ENCODE data around the gene CALML6. TPM values are rescaled to one million over a fixed set of nuclear protein-coding genes. Genes with fewer than 3 reads are reported as not detected.
A peak's percentile ranks its signal among the peaks of the same experiment; 100 is the strongest.

CALML6 gene
- total RNA-seq, 4 donors from 2014 or later: 0.57 TPM; not detected in 3

DNA sequence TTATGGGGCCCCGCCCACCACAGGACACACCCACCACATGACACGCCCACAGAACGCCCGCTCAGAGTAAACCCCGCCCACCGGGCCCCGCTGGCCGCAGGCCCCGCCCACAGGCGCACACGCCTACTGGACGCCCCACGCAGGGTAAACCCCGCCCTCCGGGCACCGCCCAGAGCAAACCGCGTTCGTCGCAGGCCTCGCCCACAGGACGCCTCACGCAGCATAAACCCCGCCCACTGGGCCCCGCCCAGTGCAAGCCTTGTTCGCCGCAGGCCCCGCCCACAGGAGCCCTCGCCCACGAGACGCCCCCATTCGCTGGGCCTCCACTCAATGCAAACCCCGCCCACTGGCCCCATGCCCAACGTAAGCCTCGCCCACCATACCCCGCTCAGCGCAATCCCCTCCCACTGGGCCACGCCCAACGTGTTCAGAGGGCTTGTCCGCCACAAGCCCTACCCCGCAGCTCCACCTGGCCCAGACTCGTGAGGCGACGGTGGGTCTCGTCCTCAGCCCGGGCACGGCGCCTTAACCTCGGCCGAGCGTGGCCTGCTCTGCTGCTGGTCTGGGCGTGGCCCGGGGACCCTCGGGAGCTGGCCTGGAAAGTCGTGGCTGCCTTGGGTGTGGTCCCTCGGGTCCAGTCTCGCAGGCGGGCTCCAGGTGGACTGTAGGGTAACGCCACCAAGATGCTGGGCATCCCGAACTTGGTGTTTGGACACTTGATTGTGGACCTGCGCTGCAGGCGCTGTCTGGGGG lies 4.4 kb downstream of the CALML6 start:
- no peak for TF ChIP-seq POLR2A (IDR thresholded peaks at IDR 0.05)
- TF ChIP-seq, protein P1, sequence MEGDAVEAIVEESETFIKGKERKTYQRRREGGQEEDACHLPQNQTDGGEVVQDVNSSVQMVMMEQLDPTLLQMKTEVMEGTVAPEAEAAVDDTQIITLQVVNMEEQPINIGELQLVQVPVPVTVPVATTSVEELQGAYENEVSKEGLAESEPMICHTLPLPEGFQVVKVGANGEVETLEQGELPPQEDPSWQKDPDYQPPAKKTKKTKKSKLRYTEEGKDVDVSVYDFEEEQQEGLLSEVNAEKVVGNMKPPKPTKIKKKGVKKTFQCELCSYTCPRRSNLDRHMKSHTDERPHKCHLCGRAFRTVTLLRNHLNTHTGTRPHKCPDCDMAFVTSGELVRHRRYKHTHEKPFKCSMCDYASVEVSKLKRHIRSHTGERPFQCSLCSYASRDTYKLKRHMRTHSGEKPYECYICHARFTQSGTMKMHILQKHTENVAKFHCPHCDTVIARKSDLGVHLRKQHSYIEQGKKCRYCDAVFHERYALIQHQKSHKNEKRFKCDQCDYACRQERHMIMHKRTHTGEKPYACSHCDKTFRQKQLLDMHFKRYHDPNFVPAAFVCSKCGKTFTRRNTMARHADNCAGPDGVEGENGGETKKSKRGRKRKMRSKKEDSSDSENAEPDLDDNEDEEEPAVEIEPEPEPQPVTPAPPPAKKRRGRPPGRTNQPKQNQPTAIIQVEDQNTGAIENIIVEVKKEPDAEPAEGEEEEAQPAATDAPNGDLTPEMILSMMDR (IDR thresholded peaks at IDR 0.05): no peak
- H3K4me1 ChIP-seq: peaks cover 11 to 44% (median 14%) of the 10 kb centered on the region in 3 donors
- peaks cover 0 to 1% (median 0%) of the 10 kb centered on the region in 4 donors for H3K27me3 ChIP-seq
- H3K9me3 ChIP-seq: no peaks in the 10 kb centered on the region
- no peaks in the 10 kb centered on the region for H3K36me3 ChIP-seq
- 0% methylated on average over 3 of the region's 62 CpGs; no CpG with 5 or more reads in 1 of the 2 donors for WGBS, 2 donors
- peak overlapping the region; percentile 43 to 75 (median 51) for H3K4me3 ChIP-seq
- DNase-seq: peak; percentile 90
- intact Hi-C loops (cut with DNase I): no loop called here
- H3K27ac ChIP-seq: peak overlapping the region; percentile 44 to 79 (median 73)

DNA sequence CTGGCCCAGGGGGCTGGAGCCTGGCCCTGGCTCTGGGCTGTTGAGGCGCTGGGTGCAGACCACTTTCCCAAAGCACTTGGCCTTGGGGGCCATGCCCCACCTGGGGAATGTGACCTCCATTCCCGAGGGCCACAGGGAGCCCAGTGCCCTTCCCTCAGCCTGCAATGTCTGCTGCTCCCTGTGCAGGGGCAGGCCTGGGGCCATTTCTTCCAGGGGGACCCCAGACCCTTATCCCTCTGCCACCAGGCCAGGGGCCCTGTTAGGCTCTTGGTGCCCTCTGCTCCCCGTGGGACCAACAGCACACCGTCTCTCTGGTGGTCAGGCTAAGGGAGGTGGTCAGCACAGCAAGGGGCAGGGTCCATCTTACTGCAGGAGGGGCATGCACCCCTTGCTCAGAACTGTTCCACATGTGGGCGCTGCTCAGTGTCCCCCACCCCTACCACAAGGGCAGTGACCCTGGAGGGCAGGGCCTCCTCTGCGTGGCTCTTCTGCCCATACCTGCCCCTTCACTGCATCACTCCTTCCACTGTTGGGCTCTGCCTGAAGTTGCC lies 5.1 kb downstream of the CALML6 start:
- intact Hi-C loops (cut with DNase I): no loop called here
- no peak for DNase-seq
- peak overlapping the region; percentile 7 to 75 (median 51) for H3K4me3 ChIP-seq

DNA sequence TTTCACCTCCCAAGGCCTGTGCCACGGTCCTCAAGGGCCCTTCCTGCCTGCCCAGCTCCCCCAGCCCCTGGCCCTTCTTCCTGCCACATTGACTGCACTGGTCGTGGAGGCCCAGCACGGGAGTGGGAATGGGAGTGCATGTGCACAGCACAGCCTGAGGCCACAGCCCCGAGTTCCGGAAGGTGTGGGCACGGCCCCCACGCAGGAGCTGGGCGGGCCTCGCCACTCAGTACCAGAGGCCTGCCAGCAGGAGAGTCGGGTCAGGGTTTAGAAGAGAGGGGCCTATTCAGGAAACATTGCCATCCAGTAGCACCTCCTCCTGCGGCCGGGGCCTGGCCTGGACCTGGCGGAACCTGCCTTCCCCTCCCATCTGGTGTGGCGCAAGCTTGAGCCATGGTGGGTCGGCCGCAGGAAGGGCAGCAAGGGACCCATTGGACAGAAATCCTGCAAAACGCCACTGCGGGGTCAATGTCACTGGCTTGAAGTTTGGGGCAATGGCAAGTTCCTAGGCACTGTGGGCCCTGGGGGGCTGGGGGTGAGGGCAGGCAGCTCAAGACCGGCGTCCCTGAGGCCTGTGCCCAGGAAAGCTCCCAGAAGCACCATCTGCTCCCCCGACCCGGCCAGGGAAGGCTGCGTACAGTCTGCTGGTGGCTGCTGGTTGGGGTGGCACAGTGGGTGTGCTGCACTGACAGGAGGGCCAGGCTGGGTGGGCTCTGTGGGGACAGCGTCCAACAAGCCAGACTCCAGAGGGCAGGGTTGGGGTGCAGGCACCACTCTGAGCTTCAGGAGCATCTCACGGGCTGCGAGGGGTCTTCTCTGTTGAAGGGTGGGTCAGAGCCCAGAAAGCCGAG lies 5.8 kb downstream of the CALML6 start:
- no peak overlapping the region for H3K4me3 ChIP-seq
- no peak for DNase-seq
- 70 to 80% methylated on average over 4 to 5 of the region's 27 CpGs for WGBS, 2 donors
- no peaks in the 10 kb centered on the region for H3K36me3 ChIP-seq
- no peaks in the 10 kb centered on the region for H3K27me3 ChIP-seq
- no peak overlapping the region for H3K27ac ChIP-seq
- intact Hi-C loops (cut with DNase I): no loop called here
- TF ChIP-seq, protein P1 (IDR thresholded peaks at IDR 0.05): no peak
- TF ChIP-seq POLR2A (IDR thresholded peaks at IDR 0.05): no peak
- peaks cover 11 to 31% (median 12%) of the 10 kb centered on the region in 3 donors for H3K4me1 ChIP-seq
- no peaks in the 10 kb centered on the region for H3K9me3 ChIP-seq

More for the DNA sequence above, 5.1 kb downstream of the CALML6 start:
- Histone ChIP-seq H3K36me3 (no peaks in the 10 kb centered on the region), H3K27me3 (no peaks in the 10 kb centered on the region), H3K9me3 (no peaks in the 10 kb centered on the region), H3K27ac (peak overlapping the region; percentile 44 to 79 (median 73)), H3K4me1 (peaks cover 11 to 38% (median 12%) of the 10 kb centered on the region in 3 donors)
- WGBS, 2 donors: 54% methylated on average over 2 of the region's 6 CpGs; no CpG with 5 or more reads in 1 of the 2 donors
- no peak for TF ChIP-seq POLR2A (IDR thresholded peaks at IDR 0.05)
- TF ChIP-seq, protein P1 (IDR thresholded peaks at IDR 0.05): no peak

DNA sequence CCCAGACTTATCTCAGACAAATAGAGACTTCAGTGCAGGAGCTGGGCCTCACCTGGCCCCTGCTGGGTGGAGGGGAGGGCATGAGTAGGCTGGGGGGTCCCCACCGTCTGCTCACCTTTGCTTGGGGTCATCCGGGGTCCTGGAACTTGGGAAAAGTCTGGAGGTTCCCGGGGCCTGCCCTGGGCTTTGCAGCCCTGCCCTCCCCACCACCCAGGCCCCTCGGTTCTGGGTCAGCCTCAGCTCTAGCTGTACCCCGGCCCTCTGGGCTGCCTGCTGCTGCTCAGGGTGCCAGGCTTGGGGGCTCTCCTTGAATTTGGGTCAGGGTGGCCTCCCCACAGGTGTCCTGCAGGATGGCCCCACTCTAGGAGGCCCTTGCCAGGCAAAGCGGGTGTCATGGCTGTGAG lies 6.4 kb downstream of the CALML6 start:
- Histone ChIP-seq H3K9me3 (no peaks in the 10 kb centered on the region), H3K36me3 (no peaks in the 10 kb centered on the region), H3K27me3 (no peaks in the 10 kb centered on the region), H3K4me3 (no peak overlapping the region), H3K4me1 (peaks cover 11 to 25% (median 12%) of the 10 kb centered on the region in 3 donors), H3K27ac (no peak overlapping the region)
- no peak for DNase-seq
- intact Hi-C loops (cut with DNase I): no loop called here
- TF ChIP-seq, protein P1 (IDR thresholded peaks at IDR 0.05): no peak
- no peak for TF ChIP-seq POLR2A (IDR thresholded peaks at IDR 0.05)
- 74% methylated on average over 5 of the region's 6 CpGs; no CpG with 5 or more reads in 1 of the 2 donors for WGBS, 2 donors
